ENCODE measurements around the gene KIRREL1.

Gene KIRREL1

DNA sequence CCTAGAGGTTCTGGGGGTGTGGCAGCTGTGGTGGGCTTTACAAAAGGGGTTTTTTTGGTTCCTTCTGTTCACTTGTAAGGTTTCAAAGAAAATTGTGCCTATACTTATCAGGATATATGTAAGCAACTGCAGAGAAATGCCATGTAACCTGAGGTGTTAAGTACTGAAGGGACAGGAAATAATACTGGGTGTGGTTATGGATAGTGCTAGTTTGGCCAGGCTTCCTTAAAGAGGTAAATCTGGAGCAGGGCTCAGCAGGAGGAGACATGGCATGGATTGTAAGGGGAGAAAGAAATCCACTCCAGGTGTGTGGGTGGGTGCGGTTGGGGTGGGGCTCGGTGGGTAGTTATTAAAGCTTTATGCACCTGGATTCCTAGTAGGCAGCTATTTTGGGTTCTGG is 28.3 kb downstream of the KIRREL1 start:
- no peak for DNase-seq
- H3K27me3 ChIP-seq (ENCODE audit: insufficient read depth, low read depth, severe bottlenecking): no peaks in the 10 kb centered on the region
- H3K9me3 ChIP-seq (ENCODE audit: severe bottlenecking): no peaks in the 10 kb centered on the region
- no peak for TF ChIP-seq CTCF (IDR thresholded peaks at IDR 0.05; ENCODE audit: low read depth, low read length)
- H3K36me3 ChIP-seq: peaks cover 4% of the 10 kb centered on the region
- H3K4me3 ChIP-seq (ENCODE audit: low read depth, low read length): no peak overlapping the region
- no peak overlapping the region for H3K27ac ChIP-seq

DNA sequence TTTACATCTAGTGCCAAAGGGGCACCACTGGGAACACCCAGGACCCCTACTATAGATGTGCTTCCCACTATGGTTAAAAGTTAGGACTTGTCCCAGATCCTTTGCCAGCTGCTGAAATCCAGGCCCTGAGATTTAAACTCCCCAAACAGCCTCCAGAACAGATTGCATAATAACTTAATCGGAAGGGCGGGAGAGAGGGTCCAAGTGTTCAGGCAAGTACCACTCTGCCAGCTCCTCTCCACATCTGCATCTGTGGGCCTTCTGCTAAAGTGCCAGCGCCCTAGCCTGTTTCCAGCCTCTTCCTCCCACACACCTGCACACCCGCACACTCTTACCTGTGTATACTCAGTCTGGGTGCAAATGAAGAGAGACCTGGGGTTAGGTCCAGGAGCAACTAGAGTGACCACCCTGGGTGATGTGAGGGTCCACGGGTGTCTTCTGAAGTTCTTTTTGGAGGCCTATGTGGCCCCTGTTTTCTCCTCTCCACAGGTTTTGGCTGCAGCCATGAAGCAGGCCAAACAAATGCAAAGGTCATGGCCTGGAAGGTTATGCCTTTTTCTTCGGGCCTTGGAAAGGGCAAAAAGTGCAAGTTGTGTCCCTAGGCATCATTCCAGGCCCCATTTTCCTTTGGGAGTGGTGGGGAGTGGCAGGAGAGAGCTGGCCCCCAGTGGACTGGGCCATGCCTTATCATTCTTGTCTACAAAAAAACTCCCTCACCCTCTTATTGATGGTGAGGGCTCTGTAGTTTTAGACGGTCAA is 29.3 kb downstream of the KIRREL1 start:
- no peak for DNase-seq
- H3K36me3 ChIP-seq: peaks cover 4% of the 10 kb centered on the region
- H3K9me3 ChIP-seq (ENCODE audit: severe bottlenecking): no peaks in the 10 kb centered on the region
- TF ChIP-seq CTCF (IDR thresholded peaks at IDR 0.05; ENCODE audit: low read depth, low read length): no peak
- H3K27me3 ChIP-seq (ENCODE audit: insufficient read depth, low read depth, severe bottlenecking): no peaks in the 10 kb centered on the region
- H3K27ac ChIP-seq: no peak overlapping the region
- H3K4me3 ChIP-seq (ENCODE audit: low read depth, low read length): no peak overlapping the region

DNA sequence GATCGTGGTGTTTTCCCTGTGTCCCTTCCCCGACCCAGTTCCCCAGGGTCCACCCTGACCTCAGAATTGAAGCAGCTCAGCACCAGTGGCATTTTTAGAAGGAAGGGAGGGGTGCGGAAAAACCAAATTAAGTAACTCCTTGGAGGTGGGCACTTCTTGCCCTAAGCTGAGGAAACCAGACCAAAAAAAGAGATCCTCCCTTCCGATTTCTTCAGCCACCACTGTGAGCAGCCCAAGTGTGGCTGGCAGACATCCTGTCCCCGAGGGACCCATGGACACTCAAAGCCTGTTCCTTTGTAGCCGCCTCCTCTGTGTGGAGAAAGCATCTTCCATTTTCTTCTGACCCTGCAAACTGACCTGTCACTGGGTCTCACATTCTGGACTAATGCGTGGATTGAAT is 31.3 kb downstream of the KIRREL1 start:
- no peak for TF ChIP-seq CTCF (IDR thresholded peaks at IDR 0.05; ENCODE audit: low read depth, low read length)
- no peak overlapping the region for H3K4me3 ChIP-seq (ENCODE audit: low read depth, low read length)
- peak overlapping the region; percentile 70 for H3K27ac ChIP-seq
- DNase-seq: no peak
- no peaks in the 10 kb centered on the region for H3K9me3 ChIP-seq (ENCODE audit: severe bottlenecking)
- no peaks in the 10 kb centered on the region for H3K27me3 ChIP-seq (ENCODE audit: insufficient read depth, low read depth, severe bottlenecking)
- H3K36me3 ChIP-seq: peaks cover 4% of the 10 kb centered on the region

GRCh38 chr1:158025576-158026230 is 32.3 kb downstream of the KIRREL1 start:
- Histone ChIP-seq H3K36me3 (peaks cover 6% of the 10 kb centered on the region), H3K27me3 (ENCODE audit: insufficient read depth, low read depth, severe bottlenecking) (no peaks in the 10 kb centered on the region), H3K4me3 (ENCODE audit: low read depth, low read length) (no peak overlapping the region), H3K27ac (peak overlapping the region; percentile 70), H3K9me3 (ENCODE audit: severe bottlenecking) (no peaks in the 10 kb centered on the region)
- DNase-seq: no peak
- TF ChIP-seq CTCF (IDR thresholded peaks at IDR 0.05; ENCODE audit: low read depth, low read length): no peak

DNA sequence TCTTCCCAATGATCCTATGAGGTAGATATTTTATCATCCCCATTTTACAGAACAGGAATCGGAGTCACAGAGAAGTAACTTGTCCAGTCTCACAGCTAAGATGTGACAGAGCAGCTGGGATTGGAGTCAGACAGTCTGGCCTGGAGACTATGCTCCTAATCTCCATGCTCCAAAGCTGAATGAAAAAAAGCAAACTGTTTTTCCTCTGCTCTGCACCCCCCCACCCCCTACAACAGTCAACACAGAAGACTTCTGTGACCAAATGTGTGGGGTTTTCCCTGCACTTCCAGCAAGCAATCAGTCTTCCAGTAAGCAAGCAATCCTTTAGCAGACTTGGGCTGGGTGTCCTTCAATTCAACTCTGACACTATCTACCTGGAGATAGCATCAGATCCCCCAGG is 33.2 kb downstream of the KIRREL1 start:
- no peaks in the 10 kb centered on the region for H3K27me3 ChIP-seq (ENCODE audit: insufficient read depth, low read depth, severe bottlenecking)
- peak; percentile 82 for DNase-seq
- TF ChIP-seq CTCF (IDR thresholded peaks at IDR 0.05; ENCODE audit: low read depth, low read length): no peak
- no peak overlapping the region for H3K4me3 ChIP-seq (ENCODE audit: low read depth, low read length)
- no peaks in the 10 kb centered on the region for H3K9me3 ChIP-seq (ENCODE audit: severe bottlenecking)
- peaks cover 16% of the 10 kb centered on the region for H3K36me3 ChIP-seq
- peak overlapping the region; percentile 70 for H3K27ac ChIP-seq

All from WERI-Rb-1 (cell line).